Activated T-cell treated with anti-CD3 and anti-CD28 coated beads for 4 hours (primary cell): ENCODE measurements around the gene TOM1L2.

Source experiments
- DNase-seq: peaks from one replicate; pipeline ENCODE4 v3.0.0-alpha.2; 2020

TOM1L2 gene

GRCh38 chr17:17994271-17995069 lies 22.3 kb upstream of the TOM1L2 start:
- no peak for DNase-seq

- DNase-seq = no peak
These were observed 21.7 kb upstream of the TOM1L2 start for GRCh38 chr17:17993852-17994251.

- no peak for DNase-seq
These were observed 21.2 kb upstream of the TOM1L2 start for GRCh38 chr17:17993366-17993765.

- DNase-seq = no peak
These were observed 18.1 kb upstream of the TOM1L2 start for GRCh38 chr17:17990282-17990681.

- no peak for DNase-seq
These were observed 17.4 kb upstream of the TOM1L2 start for GRCh38 chr17:17989618-17990017.

GRCh38 chr17:17989081-17989480 lies 16.9 kb upstream of the TOM1L2 start:
- DNase-seq = no peak

- DNase-seq = no peak
These were observed 16.3 kb upstream of the TOM1L2 start for GRCh38 chr17:17988427-17988945.

GRCh38 chr17:17987901-17988300 lies 15.7 kb upstream of the TOM1L2 start:
- DNase-seq = no peak

GRCh38 chr17:17987187-17987896 lies 15.1 kb upstream of the TOM1L2 start:
- DNase-seq = no peak

GRCh38 chr17:17985555-17985954 lies 13.4 kb upstream of the TOM1L2 start:
- no peak for DNase-seq

- DNase-seq = no peak
These were observed 13.0 kb upstream of the TOM1L2 start for GRCh38 chr17:17985153-17985552.

- DNase-seq = no peak
These were observed 11.6 kb upstream of the TOM1L2 start for GRCh38 chr17:17983776-17984175.

GRCh38 chr17:17983376-17983775 lies 11.2 kb upstream of the TOM1L2 start:
- DNase-seq = no peak

- DNase-seq = no peak
These were observed 10.6 kb upstream of the TOM1L2 start for GRCh38 chr17:17982801-17983200.

GRCh38 chr17:17981330-17981729 lies 9.1 kb upstream of the TOM1L2 start:
- no peak for DNase-seq

GRCh38 chr17:17979778-17980177 lies 7.6 kb upstream of the TOM1L2 start:
- DNase-seq = no peak

- DNase-seq = no peak
These were observed 6.6 kb upstream of the TOM1L2 start for GRCh38 chr17:17978481-17979424.

- no peak for DNase-seq
These were observed 4.9 kb upstream of the TOM1L2 start for GRCh38 chr17:17976931-17977570.

- no peak for DNase-seq
These were observed 3.2 kb upstream of the TOM1L2 start for GRCh38 chr17:17975436-17975835.

- DNase-seq = no peak
These were observed 703 bp upstream of the TOM1L2 start for GRCh38 chr17:17972952-17973254.

- DNase-seq = no peak
These were observed 622 bp downstream of the TOM1L2 start for GRCh38 chr17:17971431-17972125.
